PC-3 (cell line): Measurements from ENCODE around the gene FAM98C.

ENCODE experiments used
- EZH2 ChIP-seq: fragments of 300-600 bp; sonication (generic); IDR thresholded peaks from one replicate; pipeline ENCODE4 v1.6.1; 2017; ENCODE audit warnings: antibody characterized with exemption, mild to moderate bottlenecking, low read length; ENCODE audit not compliant: unreplicated experiment
- TF ChIP-seq, protein P1 (sequence below): fragments of 300-600 bp; sonication (generic); conservative IDR thresholded peaks from 2 replicates; pipeline ENCODE4 v1.5.1; 2017; ENCODE audit warnings: antibody characterized with exemption, low read depth, mild to moderate bottlenecking, low read length

DNA sequence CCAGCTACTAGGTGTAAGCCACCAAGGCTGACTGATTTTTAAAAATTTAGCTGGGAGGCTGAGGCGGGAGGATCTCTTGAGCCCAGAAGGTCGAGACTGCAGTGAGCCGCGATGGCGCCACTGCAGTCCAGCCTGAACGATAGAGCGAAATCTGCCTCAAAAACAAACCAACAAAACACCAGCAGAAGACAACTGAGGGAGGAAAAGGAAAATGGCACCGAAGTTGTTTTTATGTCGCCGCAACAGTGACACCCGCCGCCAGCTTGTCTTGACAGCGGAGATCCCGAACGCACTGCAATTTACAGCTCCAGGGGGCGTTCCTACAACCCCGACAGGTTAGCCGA, 298 bp upstream of the FAM98C start:
- TF ChIP-seq, protein P1, sequence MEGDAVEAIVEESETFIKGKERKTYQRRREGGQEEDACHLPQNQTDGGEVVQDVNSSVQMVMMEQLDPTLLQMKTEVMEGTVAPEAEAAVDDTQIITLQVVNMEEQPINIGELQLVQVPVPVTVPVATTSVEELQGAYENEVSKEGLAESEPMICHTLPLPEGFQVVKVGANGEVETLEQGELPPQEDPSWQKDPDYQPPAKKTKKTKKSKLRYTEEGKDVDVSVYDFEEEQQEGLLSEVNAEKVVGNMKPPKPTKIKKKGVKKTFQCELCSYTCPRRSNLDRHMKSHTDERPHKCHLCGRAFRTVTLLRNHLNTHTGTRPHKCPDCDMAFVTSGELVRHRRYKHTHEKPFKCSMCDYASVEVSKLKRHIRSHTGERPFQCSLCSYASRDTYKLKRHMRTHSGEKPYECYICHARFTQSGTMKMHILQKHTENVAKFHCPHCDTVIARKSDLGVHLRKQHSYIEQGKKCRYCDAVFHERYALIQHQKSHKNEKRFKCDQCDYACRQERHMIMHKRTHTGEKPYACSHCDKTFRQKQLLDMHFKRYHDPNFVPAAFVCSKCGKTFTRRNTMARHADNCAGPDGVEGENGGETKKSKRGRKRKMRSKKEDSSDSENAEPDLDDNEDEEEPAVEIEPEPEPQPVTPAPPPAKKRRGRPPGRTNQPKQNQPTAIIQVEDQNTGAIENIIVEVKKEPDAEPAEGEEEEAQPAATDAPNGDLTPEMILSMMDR = no peak
- no peak for TF ChIP-seq EZH2
